ENCODE results near the gene TTC31.
"Not testable (repeated sequence)": the region's sequence is repeated elsewhere in the genome, so short reads cannot be mapped to it uniquely, and the experiment has no call there.

TTC31 gene

DNA sequence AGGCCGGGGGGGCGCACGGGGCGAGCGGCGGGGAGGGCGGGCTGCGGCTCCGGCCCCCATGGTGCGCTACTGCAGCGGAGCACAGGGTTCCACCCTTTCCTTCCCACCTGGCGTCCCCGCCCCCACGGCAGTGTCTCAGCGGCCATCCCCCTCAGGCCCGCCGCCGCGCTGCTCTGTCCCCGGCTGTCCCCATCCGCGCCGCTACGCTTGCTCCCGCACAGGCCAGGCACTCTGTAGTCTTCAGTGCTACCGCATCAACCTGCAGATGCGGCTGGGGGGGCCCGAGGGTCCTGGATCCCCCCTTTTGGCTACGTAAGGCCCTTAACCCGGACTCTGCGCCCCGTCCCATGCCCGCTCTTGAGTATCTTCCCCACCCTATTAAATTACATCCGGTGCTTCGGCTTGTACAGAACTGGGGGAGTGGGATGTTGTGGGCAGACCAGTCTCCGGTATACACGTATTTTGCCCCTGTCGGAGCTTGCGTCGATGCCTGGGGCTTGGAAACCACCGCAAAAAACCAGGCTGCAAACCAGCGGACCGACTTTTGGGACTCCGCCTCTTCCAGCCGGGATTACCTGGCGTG lies 25.2 kb upstream of the TTC31 start:
- peak in 1 of 2 donors; percentile 32 for DNase-seq

DNA sequence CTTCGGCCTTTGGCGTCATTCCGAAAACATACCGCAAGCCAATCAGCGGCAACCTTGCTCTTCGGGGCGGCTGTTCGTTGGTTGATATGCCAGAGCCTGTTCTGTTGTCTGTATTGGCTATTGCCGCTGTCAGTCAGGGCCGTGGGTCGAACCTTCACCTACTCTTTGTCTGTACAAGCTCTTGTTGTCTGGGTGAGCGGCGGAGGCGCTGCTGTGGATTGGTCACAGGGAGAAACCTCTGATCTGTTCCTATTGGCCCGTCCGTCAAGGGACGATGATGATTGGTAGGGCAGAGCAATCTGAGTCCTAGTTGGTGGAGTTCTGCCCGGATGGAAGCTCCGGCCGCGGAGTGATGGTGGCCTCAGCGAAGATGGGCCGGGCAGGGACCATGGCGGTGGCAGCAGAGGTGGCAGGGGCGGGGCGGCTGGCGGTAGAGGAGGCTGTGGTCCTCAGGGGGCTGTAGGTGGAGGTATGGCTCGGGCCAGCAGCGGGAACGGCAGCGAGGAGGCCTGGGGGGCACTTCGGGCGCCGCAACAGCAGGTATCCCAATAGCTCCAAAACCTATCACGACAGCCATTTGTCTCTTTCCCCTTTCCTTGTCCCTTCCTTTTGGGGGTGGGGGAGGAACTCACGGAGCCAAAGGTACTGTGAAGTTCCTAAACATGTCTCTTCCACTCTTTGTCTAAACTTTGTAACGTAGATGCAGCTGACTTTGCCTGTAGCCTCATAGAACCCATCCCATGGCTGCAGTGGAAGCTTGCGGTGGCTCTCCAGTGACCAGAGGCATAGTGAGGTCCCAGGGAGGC lies 24.5 kb upstream of the TTC31 start, which contains the start of gene WBP1:
Gene WBP1, plus strand, starts transcription at position 307 of the 806 bp plus-strand sequence. Its CDS starts 165 bp downstream, at position 472.
- DNase-seq, result peak; percentile 100

GRCh38 chr2:74458938-74459363 lies 23.9 kb upstream of the TTC31 start:
- no peak for DNase-seq

DNA sequence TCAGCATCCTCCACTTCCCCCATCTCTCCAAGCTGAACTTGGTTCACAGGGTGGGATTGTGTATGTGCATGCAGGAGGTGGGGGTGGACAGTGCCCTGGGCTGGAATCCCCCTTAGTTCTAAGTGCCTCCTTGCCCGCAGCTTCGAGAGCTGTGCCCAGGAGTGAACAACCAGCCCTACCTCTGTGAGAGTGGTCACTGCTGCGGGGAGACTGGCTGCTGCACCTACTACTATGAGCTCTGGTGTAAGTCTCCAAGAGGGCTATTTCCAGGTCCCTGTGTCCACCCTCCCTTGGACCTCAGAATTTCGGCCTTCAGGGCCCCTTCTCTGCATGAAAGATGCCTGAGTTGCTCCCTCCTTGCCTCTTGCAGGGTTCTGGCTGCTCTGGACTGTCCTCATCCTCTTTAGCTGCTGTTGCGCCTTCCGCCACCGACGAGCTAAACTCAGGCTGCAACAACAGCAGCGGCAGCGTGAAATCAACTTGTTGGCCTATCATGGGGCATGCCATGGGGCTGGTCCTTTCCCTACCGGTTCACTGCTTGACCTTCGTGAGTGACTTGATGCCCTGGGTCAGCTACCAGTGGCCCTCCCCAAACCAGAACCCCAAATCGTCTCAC lies 23.3 kb upstream of the TTC31 start:
- not testable (repeated sequence) for DNase-seq

DNA sequence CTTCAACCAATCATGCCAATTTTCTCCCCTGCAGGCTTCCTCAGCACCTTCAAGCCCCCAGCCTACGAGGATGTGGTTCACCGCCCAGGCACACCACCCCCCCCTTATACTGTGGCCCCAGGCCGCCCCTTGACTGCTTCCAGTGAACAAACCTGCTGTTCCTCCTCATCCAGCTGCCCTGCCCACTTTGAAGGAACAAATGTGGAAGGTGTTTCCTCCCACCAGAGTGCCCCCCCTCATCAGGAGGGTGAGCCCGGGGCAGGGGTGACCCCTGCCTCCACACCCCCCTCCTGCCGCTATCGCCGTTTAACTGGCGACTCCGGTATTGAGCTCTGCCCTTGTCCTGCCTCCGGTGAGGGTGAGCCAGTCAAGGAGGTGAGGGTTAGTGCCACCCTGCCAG lies 22.7 kb upstream of the TTC31 start:
- not testable (repeated sequence) for DNase-seq

DNA sequence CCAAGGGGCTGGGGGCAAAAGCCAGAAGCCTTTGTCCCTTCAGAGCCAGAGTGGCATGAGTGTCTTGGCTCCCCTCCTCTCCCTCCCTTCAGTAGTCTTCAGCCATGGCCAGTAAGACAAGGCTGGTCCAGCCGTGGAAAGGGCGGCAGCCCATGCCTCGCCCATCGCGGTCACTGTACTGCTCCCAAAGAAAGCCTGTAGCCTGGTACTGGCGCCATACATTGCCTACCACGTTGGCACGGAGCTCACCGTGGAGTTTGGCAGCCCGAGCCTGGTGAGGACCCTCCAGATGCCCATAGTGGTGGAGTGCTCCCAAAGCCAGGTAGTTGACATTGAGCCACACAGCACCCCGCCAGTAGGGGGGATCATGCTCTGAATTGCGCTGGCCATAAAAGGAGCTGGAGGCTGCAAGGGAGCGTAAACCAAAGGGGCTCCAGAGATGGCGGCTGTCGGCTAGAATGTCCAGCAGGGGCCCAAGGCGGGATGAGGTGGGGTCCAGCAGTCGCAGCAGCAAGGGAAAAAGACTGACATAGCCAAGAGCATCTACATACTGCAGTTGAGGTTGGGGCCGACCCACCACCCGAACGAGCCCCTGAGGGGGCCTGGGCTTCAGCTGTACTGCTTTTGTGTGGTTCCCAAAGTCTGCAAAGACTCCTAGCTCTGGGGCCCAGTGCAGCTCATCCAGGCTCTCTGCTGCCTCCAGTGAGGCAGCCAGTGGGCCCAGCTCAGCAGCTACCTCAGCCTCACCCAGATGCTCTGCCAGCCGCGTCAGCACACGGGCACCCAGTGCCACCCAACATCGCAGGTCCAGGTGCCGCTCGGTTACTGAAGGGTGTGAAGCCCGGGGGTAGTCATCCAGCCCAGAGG lies 21.5 kb upstream of the TTC31 start:
- no peak for DNase-seq

GRCh38 chr2:74462054-74462785 lies 20.7 kb upstream of the TTC31 start:
- DNase-seq, result no peak

DNA sequence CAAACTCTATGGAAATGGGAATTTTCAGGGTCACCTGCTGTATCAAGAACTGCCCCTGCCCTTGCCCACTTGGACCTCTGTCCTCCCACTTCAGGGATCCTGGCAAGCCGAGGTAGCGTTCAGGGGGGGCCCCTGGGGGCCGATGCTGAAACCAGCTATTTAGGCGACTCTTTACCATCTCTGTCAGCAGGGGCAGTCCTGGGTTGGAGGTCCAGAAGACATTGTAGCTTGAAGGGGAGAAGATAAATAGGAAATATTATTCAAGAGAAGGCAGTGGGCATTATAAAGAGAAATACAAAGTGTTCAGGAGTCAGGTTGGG lies 20.1 kb upstream of the TTC31 start:
- DNase-seq, result no peak

GRCh38 chr2:74464406-74464805 lies 18.5 kb upstream of the TTC31 start:
- DNase-seq, result no peak

- not testable (repeated sequence) for DNase-seq
Measured at GRCh38 chr2:74470742-74471141, 12.1 kb upstream of the TTC31 start.

GRCh38 chr2:74471332-74472065 lies 11.4 kb upstream of the TTC31 start:
- no peak for DNase-seq

- peak; percentile 88 to 95 for DNase-seq
Measured at GRCh38 chr2:74472086-74472944, 10.6 kb upstream of the TTC31 start, which contains the start of gene MRPL53. MRPL53 (minus strand) TSS chr2:74472680; CDS start chr2:74472660, 20 bp downstream.

- DNase-seq, result no peak
Measured at GRCh38 chr2:74472945-74473258, 10.0 kb upstream of the TTC31 start.

- no peak for DNase-seq
Measured at GRCh38 chr2:74474481-74474880, 8.4 kb upstream of the TTC31 start.

- DNase-seq, result no peak
Measured at GRCh38 chr2:74474899-74475298, 8.0 kb upstream of the TTC31 start.

- peak; percentile 66 to 81 for DNase-seq
Measured at GRCh38 chr2:74481431-74481830, 1.4 kb upstream of the TTC31 start.

DNA sequence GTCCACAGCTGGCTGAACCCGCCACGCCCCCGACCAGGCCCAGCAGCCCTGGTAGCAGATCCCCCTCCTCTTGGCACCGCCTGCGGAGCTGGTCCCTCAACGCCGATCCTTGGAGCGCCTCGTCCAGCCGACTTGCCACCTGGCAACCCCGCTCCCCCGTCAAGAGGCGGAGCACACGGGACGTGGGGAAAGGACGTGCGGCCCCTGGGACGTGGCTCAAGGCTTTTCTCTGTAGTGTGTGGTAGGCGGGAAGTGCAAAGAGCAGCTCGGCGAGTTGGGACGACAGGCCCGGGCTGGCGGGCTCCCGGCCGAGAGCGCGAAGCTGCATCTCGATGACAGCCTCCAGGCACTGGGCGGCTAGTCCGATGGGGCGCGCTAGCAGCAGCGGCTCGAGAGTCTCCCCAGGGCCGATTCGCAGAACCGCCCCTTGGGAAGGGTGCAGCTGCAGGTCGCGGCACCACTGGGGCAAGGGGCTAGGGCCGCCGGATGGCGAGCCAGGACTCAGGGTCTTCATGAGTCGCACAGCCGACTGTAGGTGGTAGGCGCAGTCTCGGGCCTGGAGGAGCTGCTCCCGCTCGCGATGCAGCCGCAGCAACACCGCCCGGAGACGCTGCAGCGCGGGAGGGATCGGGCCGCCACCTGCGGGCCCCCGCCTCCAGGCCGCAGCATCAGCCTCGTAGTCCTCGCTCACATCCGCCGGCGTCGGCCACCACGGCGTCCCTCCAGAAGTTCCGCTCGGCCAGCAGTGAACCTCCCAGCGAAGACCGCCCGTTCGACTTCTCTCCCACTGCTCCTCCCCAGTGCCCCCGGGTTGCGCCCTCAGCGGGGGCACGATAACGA lies 700 bp upstream of the TTC31 start:
- DNase-seq, result peak in 1 of 2 donors; percentile 36

DNA sequence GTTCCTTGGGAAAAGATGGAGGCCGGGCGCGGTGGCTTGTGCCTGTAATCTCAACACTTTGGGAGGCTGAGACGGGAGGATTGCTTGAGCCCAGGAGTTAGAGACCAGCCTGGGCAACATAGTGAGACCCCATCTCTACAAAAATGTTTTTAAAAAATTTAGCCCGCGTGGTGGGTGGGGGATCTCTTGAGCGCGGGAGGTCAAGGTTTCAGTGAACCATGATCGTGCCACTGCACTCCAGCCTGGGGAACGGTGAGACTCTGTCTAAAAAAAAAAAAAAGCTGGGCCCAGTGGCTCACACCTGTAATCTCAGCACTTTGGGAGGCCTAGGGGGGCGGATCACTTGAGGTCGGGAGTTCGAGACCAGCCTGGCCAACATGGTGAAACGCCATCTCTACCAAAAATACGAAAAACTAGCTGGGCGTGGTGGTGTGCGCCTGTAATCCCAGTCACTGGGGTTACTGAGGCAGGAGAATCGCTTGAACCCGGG lies 839 bp downstream of the TTC31 start:
- not testable (repeated sequence) for DNase-seq

- no peak for DNase-seq
Measured at GRCh38 chr2:74486141-74486540, 3.3 kb downstream of the TTC31 start.
